ENCODE data around the gene CDX1.

DNA sequence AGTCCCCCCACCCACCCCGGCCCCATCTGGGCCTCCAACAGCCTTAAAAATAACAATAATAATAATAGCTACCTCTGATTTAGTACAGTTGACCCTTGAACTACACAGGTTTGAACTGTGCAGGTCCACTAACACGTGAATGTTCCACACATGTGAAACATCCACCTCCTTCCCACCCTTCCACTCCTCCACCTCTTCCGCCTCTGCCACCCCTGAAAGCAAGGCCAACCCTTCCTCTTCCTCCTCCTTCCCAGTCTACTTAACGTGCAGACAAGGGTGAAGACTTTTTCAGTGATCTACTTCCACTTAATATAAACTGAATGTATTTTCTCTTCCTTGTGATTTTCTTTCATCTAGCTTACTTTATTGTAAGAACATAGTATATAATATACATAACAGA lies 21.7 kb upstream of the CDX1 start:
- TF ChIP-seq EZH2 (IDR thresholded peaks at IDR 0.05) (no peak), POLR2AphosphoS5 (IDR thresholded peaks at IDR 0.05; ENCODE audit: borderline replicate concordance, low read depth, low read length) (no peak), FOXP2 (optimal IDR thresholded peaks at IDR 0.05; ENCODE audit: control extremely low read depth, extremely low read length, insufficient read depth) (no peak)

Data from SK-N-MC (cell line).